HG03066 (cell line): ENCODE data around the gene TBC1D14.
"Not testable (repeated sequence)": the region's sequence is repeated elsewhere in the genome, so short reads cannot be mapped to it uniquely, and the experiment has no call there.

Experiments
- ATAC-seq: cut with Tn5 transposase; IDR thresholded peaks from one replicate; pipeline ENCODE4 v1.9.1; 2021; ENCODE audit warnings: low read depth; ENCODE audit not compliant: unreplicated experiment

TBC1D14 gene

DNA sequence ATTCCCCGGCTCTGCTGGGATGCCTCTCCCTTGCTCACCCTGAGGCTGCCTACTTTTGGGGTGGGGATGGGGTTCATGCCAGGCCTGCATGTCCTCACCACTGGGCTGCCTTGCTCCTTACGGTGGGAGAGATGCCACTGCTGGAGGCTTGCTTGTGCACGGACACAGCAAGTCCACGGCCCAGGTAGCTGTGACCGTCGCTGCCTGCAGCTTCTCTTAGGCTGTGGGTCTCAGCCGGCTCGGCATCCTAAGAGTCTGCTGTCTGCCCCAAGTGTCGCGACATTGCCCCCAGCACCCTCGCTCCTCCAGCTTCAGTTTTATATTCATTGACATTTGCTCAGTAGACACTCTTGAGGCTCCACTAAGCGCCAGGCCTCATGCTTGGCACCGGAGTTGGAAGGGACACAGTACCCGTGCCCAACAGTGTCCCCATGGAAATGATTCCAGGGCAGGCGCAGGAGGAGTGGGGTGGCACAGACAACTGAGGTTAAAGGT, 58.3 kb downstream of the TBC1D14 start:
- ATAC-seq, result no peak

DNA sequence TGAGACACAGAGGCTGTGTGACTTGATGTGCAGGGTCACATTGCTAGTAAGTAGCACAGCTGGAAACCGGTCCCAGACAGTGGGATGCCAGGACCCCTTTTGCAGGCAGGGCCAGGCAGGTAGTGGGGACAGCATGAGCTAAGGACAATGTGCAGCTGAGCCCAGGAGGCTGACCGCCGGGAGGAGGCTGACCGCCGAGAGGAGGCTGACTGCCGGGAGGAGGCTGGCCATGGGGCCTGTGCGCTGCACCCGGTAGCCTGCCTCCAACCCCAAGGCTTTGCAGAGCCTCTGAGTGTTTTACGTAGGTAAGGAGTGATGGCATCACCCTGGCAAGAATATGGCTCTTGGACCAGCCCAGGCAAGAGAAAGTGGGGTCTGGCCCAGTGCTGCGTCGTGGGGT, 58.9 kb downstream of the TBC1D14 start:
- no peak for ATAC-seq

GRCh38 chr4:6969826-6970800, 60.5 kb downstream of the TBC1D14 start:
- peak; percentile 81 for ATAC-seq

GRCh38 chr4:6971536-6972374, 62.1 kb downstream of the TBC1D14 start:
- no peak for ATAC-seq

GRCh38 chr4:6972375-6972650, 62.7 kb downstream of the TBC1D14 start:
- no peak for ATAC-seq

DNA sequence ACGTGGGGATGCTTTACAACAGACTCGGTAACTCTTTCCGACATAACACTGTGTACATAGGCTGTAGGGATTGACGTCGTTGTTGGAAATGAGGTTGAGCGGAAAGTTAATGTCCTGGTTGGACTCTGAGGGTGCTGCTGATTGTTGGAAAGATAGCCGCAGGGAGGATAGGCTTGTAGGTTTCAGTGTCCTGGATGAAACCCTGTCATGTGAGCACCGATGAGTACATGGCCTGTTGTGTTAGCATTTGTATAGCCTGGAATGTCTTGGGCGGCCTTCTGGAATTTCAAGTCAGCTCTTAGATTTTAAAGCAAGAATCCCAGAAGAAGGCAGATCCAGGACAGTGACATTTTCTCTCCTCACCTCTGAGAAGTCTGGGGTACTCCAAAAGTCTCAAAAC, 63.3 kb downstream of the TBC1D14 start:
- no peak for ATAC-seq

DNA sequence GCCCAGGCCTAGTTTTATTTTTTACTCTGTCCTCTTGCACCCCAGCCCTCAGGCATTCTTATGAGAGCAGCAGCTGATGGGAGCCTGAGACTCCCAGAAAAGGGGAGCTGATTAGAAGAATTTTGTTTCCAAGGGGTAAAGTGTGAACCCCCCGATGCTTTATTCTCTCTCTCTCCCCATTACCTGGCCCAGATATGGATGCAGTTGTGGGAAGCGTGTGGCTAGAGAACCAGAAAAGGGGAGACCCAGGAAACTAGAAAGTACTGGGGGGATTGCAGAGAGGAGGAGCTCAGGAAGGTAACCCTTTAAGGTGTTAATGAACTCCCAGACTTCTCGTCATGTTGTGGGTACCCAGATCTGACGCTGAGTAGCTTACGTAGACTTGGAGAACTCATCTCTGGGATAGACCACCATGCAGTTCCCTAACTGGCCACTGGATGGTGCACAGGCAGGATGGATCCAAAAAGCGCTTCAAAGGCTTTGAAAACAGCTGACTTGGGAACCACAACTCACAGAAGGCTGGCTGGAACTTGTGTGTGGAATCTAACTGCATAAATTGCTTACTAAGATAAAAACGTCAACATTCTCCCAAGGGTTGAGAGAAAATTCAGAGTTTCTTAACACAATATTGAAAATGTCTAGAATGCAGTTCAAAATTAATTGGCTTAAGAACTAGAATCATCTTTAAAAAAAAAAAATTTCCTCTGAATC, 64.7 kb downstream of the TBC1D14 start:
- ATAC-seq, result no peak

GRCh38 chr4:6977846-6978245, 68.2 kb downstream of the TBC1D14 start:
- not testable (repeated sequence) for ATAC-seq

DNA sequence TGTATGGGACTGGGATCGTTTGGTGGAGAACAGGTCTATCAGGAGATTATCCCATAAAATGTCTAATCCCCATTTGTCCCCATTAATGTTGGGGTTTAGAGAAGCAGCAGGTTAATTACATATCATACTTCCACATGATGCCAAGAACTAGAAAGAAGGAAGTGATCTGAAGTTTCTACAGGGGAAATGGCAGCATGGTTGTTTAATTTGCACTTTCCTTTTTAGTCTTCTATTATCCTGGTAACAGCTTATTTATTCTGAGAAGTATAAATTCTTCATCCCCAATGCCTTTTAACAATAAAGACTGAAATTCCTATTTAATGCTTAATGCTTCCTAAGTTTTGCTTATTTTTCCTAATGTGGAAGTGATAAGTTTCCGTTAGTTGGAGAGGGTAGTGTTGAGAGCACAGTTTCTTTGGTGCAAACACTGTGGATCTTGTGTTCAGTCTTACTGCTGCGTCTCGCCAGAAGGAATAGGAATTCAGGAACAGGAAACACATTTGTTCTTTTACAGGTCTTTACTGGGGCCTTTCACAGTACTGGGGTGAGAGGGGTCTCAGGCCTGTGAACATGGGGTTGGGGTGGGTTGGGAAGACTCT, 74.0 kb downstream of the TBC1D14 start:
- no peak for ATAC-seq

- no peak for ATAC-seq
Measured at GRCh38 chr4:6984612-6985425, 75.2 kb downstream of the TBC1D14 start.

DNA sequence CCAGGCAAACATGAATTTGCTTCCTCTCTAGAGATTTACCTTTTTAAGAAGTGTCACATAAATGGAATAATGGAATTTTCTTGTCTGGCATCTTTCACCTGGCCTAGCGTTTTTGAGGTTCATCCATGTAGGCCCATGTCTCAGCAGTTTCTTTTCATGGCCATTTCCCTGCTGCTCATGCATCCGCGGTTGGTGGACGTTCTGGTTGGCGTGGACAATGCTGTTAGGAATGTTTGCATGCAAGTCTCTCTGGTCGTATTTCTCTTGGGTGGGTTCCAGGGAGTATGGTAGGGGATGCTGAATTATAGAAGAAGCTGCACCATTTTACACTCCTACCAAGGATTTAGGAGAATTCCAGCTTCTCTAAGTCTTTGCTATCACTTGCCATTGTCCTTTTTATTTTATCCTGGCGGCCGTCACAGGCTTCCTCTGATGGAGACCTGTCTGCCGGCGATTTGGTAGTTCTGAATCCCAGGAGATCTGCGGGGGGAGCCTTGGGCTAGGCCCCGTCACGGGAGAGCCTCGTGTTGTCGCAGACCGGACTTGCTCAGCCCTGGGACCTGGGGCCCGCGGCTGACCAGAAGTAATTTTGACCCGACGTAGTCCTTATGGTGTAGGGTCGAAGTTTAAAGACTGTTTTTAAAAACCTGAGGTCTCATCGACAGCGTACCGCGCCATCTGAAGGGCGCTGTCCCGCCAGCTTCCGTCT, 76.6 kb downstream of the TBC1D14 start:
- ATAC-seq, result peak; percentile 25

DNA sequence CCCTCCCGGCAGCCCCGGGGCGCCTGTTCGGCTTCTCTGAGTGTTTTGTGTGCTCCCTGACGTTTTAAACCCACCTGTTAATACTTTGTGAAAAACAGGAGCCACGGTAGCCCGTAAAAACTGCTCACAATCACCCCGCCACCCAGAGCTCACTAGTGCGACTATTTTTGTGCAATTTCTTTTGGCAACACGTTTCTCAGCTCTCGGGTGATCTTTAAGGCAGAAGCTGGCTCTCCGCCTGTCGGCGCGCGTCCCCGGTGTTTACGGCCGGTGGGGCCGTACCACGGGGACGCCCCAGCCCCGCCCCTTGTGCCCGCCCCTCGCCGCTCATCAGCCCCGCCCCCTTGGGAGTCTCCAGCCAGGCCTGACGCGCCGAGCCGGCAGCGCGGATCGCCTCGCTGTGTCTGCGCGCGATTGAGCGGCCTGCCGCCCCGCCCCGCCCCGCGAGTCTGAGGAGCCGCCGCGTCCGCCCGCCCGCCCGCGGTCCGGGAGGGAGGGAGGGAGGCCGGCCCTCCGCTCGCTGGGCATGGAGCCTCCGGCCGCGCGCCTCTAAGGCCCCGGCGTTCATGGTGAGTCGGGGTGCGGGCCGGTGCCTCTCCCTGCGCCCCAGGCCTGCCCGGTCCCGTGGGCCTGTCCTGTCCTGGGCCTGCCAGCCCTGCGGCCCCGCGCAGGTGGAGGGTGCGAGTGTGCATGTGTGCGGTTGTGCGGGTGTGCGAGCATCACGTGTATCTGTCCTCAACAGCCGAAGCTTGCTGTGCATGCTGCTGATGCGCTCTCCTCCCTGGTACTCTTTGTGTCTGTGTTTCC, 77.4 kb downstream of the TBC1D14 start:
- peak; percentile 69 for ATAC-seq

GRCh38 chr4:6987588-6987961, 77.9 kb downstream of the TBC1D14 start:
- ATAC-seq, result peak; percentile 18

DNA sequence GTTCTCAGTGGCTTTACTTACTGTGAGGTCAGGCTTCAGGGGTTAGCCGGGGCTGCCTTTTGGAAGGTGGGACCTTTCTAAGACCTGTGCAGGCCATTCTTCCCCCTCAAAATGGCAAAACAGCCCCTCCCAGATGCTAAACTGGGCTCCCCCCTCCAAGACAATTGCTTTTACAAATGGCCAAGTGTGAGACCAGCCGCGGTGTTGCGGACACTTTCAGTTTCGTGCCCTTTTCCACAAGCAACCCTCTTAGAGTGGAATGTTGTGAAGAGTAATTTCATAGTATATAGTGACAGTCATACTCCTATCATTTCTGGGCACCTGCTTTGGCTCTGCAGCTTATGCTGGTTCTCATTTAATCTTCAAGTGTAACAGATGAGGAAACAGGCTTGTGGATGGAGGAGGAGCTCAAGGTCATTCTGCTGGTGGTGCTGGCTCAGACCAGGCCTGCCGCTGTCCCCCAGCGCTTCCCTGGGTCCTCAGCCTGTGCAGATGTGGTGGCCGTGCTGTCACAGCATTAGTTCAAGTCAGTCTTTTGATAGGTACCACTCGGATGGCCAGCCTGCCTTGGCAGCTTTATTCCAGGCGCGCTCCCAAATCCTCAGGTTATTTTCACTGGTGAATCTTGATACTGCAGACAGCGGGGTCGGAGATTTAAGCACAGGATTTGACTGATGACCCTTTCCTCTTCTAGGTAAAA, 78.5 kb downstream of the TBC1D14 start:
- no peak for ATAC-seq

GRCh38 chr4:6989331-6989923, 79.8 kb downstream of the TBC1D14 start:
- ATAC-seq, result no peak

- no peak for ATAC-seq
Measured at GRCh38 chr4:6990661-6991060, 81.0 kb downstream of the TBC1D14 start.

- ATAC-seq, result no peak
Measured at GRCh38 chr4:6991249-6991648, 81.6 kb downstream of the TBC1D14 start.
